MCF 10A (cell line): ENCODE results near the gene UQCC2. TPM values are rescaled to one million over a fixed set of nuclear protein-coding genes. Genes with fewer than 3 reads are reported as not detected.

ENCODE experiments used
- BruUV-seq: library from RNA; stranded (reverse); fragments of 400-500 nt; replicated peaks from 2 replicates; lab custom pipeline; 2021; lab: Mats Ljungman, UMichigan
- CTCF ChIA-PET: fragments of 300-600 bp; sonication (Branson Sonifier 250); formaldehyde crosslinking; extraction: SDS; loops from one replicate; lab custom pipeline; 2021; ENCODE audit warnings: antibody characterized with exemption, inconsistent platforms; lab: Yijun Ruan, JAX
- POLR2A ChIA-PET: fragments of 300-600, 350-650 bp; sonication (Branson Sonifier 250); formaldehyde crosslinking; extraction: SDS; loops from one replicate; lab custom pipeline; 2020; ENCODE audit warnings: antibody characterized with exemption, inconsistent platforms; lab: Yijun Ruan, JAX
- DNase-seq: peaks from one replicate; pipeline ENCODE4 v3.0.0-alpha.2; 2018; ENCODE audit not compliant: unreplicated experiment
- H3K27ac Mint-ChIP-seq: one replicate; pipeline ENCODE4 v1.8.0; 2022; ENCODE audit warnings: mild to moderate bottlenecking, low read depth, mixed read lengths; ENCODE audit not compliant: unreplicated experiment
- H3K27me3 Mint-ChIP-seq: one replicate; pipeline ENCODE4 v1.8.0; 2022; ENCODE audit warnings: mixed read lengths; ENCODE audit not compliant: insufficient read depth, unreplicated experiment
- H3K36me3 Mint-ChIP-seq: one replicate; pipeline ENCODE4 v1.8.0; 2022; ENCODE audit warnings: mild to moderate bottlenecking, moderate library complexity, mixed read lengths; ENCODE audit not compliant: insufficient read depth, unreplicated experiment
- H3K4me1 Mint-ChIP-seq: one replicate; pipeline ENCODE4 v1.8.0; 2022; ENCODE audit warnings: mixed read lengths; ENCODE audit not compliant: insufficient read depth, unreplicated experiment
- H3K4me3 Mint-ChIP-seq: one replicate; pipeline ENCODE4 v1.8.0; 2022; ENCODE audit warnings: mild to moderate bottlenecking, moderate library complexity, mixed read lengths; ENCODE audit not compliant: unreplicated experiment
- H3K9me3 Mint-ChIP-seq: one replicate; pipeline ENCODE4 v1.8.0; 2022; ENCODE audit warnings: mixed read lengths; ENCODE audit not compliant: unreplicated experiment
- CTCF ChIP-seq: fragments of 200-600 bp; IDR thresholded peaks from one replicate; pipeline ENCODE4 v1.8.0; 2022; ENCODE audit warnings: antibody characterized with exemption, mild to moderate bottlenecking; ENCODE audit not compliant: unreplicated experiment
- intact Hi-C: fragments of 100-400 bp; cut with micrococcal nuclease; formaldehyde crosslinking; loops from 2 replicates; pipeline ENCODE4 v1.14.1; 2022
- total RNA-seq: library from RNA; stranded (reverse); gene quantifications from 2 replicates; pipeline ENCODE4 v1.2.3, GENCODE V29; 2022

Gene UQCC2
- total RNA-seq, 1 experiment from 2014 or later, result 122 TPM

- H3K27me3 Mint-ChIP-seq, result no peaks in the 10 kb centered on the region
- BruUV-seq, result no TSS peak
- peaks cover 44% of the 10 kb centered on the region for H3K36me3 Mint-ChIP-seq
- intact Hi-C loops, result loop anchor here (10.0 kb wide), 1 partner anchor 283 kb away; the partner anchor contains the start of gene SYNGAP1
- POLR2A ChIA-PET, result interaction anchor here (1.8 kb wide), 1 partner anchor 11 kb away, joined by 6 read pairs; no protein-coding TSS in a partner anchor
- H3K4me3 Mint-ChIP-seq, result no peak overlapping the region
- H3K9me3 Mint-ChIP-seq, result no peaks in the 10 kb centered on the region
- H3K4me1 Mint-ChIP-seq, result peaks cover 26% of the 10 kb centered on the region
- no peak for DNase-seq
- CTCF ChIA-PET, result interaction anchor here (0.7 to 1.5 kb wide), 3 partner anchors 17 to 120 kb away, joined by 3 read pairs; no protein-coding TSS in a partner anchor
- no peak overlapping the region for H3K27ac Mint-ChIP-seq
- no peak for TF ChIP-seq CTCF
Observed at GRCh38 chr6:33707771-33708170, 3.7 kb downstream of the UQCC2 start.

GRCh38 chr6:33705955-33706725 is 5.4 kb downstream of the UQCC2 start:
- intact Hi-C loops, result loop anchor here (10.0 kb wide), 1 partner anchor 281 kb away; the partner anchor contains the start of gene SYNGAP1
- peaks cover 42% of the 10 kb centered on the region for H3K36me3 Mint-ChIP-seq
- H3K27ac Mint-ChIP-seq, result no peak overlapping the region
- H3K4me1 Mint-ChIP-seq, result peaks cover 40% of the 10 kb centered on the region
- DNase-seq, result no peak
- TF ChIP-seq CTCF, result no peak
- no peak overlapping the region for H3K4me3 Mint-ChIP-seq
- H3K27me3 Mint-ChIP-seq, result no peaks in the 10 kb centered on the region
- ChIA-PET POLR2A (interaction anchor here (1.2 kb wide), 1 partner anchor 37 kb away, joined by 3 read pairs; no protein-coding TSS in a partner anchor), CTCF (interaction anchor here (0.5 to 1.5 kb wide), 5 partner anchors 9 to 124 kb away, joined by 3 to 8 read pairs (median 4); no protein-coding TSS in a partner anchor)
- no peaks in the 10 kb centered on the region for H3K9me3 Mint-ChIP-seq
- no TSS peak for BruUV-seq

- H3K27me3 Mint-ChIP-seq, result no peaks in the 10 kb centered on the region
- TF ChIP-seq CTCF, result no peak
- no peaks in the 10 kb centered on the region for H3K9me3 Mint-ChIP-seq
- POLR2A ChIA-PET, result interaction anchor here (1.2 kb wide), 1 partner anchor 37 kb away, joined by 3 read pairs; no protein-coding TSS in a partner anchor
- H3K4me1 Mint-ChIP-seq, result peaks cover 37% of the 10 kb centered on the region
- intact Hi-C loops, result loop anchor here (10.0 kb wide), 1 partner anchor 281 kb away; the partner anchor contains the start of gene SYNGAP1
- no TSS peak for BruUV-seq
- DNase-seq, result no peak
- H3K27ac Mint-ChIP-seq, result no peak overlapping the region
- H3K36me3 Mint-ChIP-seq, result peaks cover 37% of the 10 kb centered on the region
- no peak overlapping the region for H3K4me3 Mint-ChIP-seq
- CTCF ChIA-PET, result interaction anchor here (0.7 to 1.5 kb wide), 5 partner anchors 8 to 121 kb away, joined by 3 to 8 read pairs (median 4); no protein-coding TSS in a partner anchor
Observed at GRCh38 chr6:33705268-33705885, 6.1 kb downstream of the UQCC2 start.
